Nephron (organoid): ENCODE results near the gene SINHCAF.
A peak's percentile ranks its signal among the peaks of the same experiment; 100 is the strongest.

ENCODE experiments used
- H3K27ac Mint-ChIP-seq, 3 experiments: 2 replicates each; pipeline ENCODE4 v1.8.0; 2020; ENCODE audit warnings: mixed read lengths in 3 of 3, mild to moderate bottlenecking in 2 of 3, moderate library complexity in 1 of 3
- H3K27me3 Mint-ChIP-seq: 2 replicates; pipeline ENCODE4 v1.8.0; 2021; ENCODE audit warnings: low read depth, mild to moderate bottlenecking, moderate library complexity, mixed read lengths
- H3K36me3 Mint-ChIP-seq: 2 replicates; pipeline ENCODE4 v1.8.0; 2020; ENCODE audit warnings: low read depth, mixed read lengths
- H3K4me1 Mint-ChIP-seq: 2 replicates; pipeline ENCODE4 v1.8.0; 2020; ENCODE audit warnings: mixed read lengths
- H3K4me3 Mint-ChIP-seq, 3 experiments: 2 replicates each; pipeline ENCODE4 v1.8.0; 2020; ENCODE audit warnings: mild to moderate bottlenecking in 3 of 3, mixed read lengths in 3 of 3, moderate library complexity in 2 of 3
- H3K9me3 Mint-ChIP-seq: 2 replicates; pipeline ENCODE4 v1.8.0; 2020; ENCODE audit warnings: mixed read lengths
- CTCF ChIP-seq, 3 experiments: fragments of 200-600 bp; sonication (generic); IDR thresholded peaks; one replicate each; pipeline ENCODE4 v1.5.0; 2021; ENCODE audit warnings: antibody characterized with exemption in 3 of 3; ENCODE audit not compliant: unreplicated experiment in 3 of 3

Gene SINHCAF

GRCh38 chr12:31362115-31362758 is 36.3 kb upstream of the SINHCAF start:
- Mint-ChIP-seq H3K27me3 (peaks cover 10% of the 10 kb centered on the region), H3K36me3 (no peaks in the 10 kb centered on the region), H3K9me3 (no peaks in the 10 kb centered on the region), H3K27ac (peak overlapping the region; percentile 69 to 93 (median 84)), H3K4me3 (peak overlapping the region in 2 of 3 experiments; percentile 15 to 40), H3K4me1 (peaks cover 15% of the 10 kb centered on the region)
- TF ChIP-seq CTCF (IDR thresholded peaks at IDR 0.05; ENCODE audit: unreplicated experiment in 3 of 3) = no peak

DNA sequence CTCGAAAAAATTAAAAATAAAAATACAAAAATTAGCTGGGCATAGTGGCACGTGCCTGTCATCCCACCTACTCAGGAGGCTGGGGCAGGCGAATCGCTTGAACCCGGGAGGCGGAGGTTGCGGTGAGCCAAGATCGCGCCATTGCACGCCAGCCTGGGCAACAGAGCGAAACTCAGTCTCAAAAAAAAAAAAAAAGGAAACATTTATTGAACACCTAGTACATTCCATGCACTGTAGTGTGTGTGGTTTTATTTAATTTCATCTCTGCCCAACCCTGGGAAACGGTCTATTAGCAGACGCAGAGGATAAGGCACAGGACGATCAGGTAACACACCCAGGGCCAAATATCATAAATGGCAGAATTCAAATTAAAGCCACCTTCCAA is 35.8 kb upstream of the SINHCAF start:
- H3K9me3 Mint-ChIP-seq = no peaks in the 10 kb centered on the region
- TF ChIP-seq CTCF (IDR thresholded peaks at IDR 0.05; ENCODE audit: unreplicated experiment in 3 of 3) = no peak
- H3K4me3 Mint-ChIP-seq = no peak overlapping the region
- peaks cover 15% of the 10 kb centered on the region for H3K4me1 Mint-ChIP-seq
- no peaks in the 10 kb centered on the region for H3K36me3 Mint-ChIP-seq
- H3K27ac Mint-ChIP-seq = peak overlapping the region in 2 of 3 experiments; percentile 84 to 93
- peaks cover 10% of the 10 kb centered on the region for H3K27me3 Mint-ChIP-seq

DNA sequence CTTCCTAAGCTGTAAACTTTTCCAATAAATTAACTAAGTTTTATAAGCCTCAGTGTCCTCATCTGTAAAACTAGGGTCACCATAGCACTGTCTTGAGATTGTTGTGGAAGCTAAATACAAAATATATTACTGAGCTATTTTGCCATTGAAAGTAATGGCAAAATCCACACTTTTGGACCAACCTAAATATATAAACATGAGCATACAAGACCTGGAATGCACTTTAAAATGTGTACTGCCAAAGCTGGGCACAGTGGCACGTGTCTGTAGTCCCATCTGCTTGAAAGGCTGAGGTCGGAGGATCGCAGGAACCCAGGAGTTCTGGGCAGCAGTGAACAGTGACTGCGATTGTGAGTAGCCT is 29.8 kb upstream of the SINHCAF start:
- peaks cover 9% of the 10 kb centered on the region for H3K4me1 Mint-ChIP-seq
- no peak for TF ChIP-seq CTCF (IDR thresholded peaks at IDR 0.05; ENCODE audit: unreplicated experiment in 3 of 3)
- no peaks in the 10 kb centered on the region for H3K36me3 Mint-ChIP-seq
- H3K27me3 Mint-ChIP-seq = peaks cover 2% of the 10 kb centered on the region
- H3K9me3 Mint-ChIP-seq = no peaks in the 10 kb centered on the region
- H3K27ac Mint-ChIP-seq = no peak overlapping the region
- H3K4me3 Mint-ChIP-seq = no peak overlapping the region

DNA sequence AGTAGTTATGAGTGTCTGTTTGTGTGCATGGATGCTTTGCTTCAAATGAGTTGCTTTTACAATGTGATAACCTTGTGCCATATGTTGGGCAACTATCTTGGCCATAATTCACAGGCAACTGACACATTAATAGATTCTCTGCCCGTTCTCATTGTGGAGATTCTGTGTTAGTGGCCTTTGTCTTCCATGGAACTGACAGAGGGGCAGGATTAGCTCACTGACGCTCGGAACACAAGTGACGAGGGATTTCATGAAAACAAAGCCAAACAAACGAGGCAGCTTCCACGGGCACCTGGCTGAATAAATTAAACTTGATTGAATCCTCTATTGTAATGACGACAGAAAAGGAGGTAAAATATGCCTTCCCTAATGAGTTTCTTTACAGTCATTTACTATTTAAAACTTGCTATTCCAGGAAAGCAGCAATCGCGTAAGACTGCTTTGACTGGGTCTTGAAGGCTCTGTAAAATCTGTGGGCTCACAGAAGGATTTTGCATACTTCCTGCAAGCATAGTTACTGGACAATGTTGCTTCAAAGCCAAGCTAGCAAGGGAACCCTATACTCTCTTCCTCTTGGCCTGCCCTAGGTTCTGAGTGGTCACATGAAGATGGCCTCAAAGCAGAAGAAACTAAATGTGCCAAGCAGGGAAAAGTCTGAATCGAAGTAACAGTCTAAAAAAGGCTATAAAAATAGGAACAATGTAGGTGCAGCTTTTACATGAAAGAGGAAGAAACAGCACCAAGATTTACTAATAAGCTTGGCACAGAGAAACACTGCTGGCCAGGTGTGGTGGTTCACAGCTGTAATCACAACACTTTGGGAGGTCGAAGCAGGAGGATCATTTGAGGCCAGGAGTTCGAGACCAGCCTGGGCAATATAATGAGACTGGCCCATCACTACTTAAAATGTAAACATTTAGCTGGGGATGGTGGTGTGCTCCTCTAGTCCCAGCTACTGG is 28.1 kb upstream of the SINHCAF start:
- Mint-ChIP-seq H3K4me3 (no peak overlapping the region), H3K4me1 (peaks cover 9% of the 10 kb centered on the region), H3K27ac (peak overlapping the region; percentile 20 to 72 (median 47)), H3K36me3 (no peaks in the 10 kb centered on the region), H3K9me3 (no peaks in the 10 kb centered on the region), H3K27me3 (peaks cover 4% of the 10 kb centered on the region)
- no peak for TF ChIP-seq CTCF (IDR thresholded peaks at IDR 0.05; ENCODE audit: unreplicated experiment in 3 of 3)

GRCh38 chr12:31346267-31346666 is 20.3 kb upstream of the SINHCAF start:
- Mint-ChIP-seq H3K9me3 (no peaks in the 10 kb centered on the region), H3K4me1 (peaks cover 17% of the 10 kb centered on the region), H3K27ac (peak overlapping the region; percentile 8 to 33 (median 15)), H3K4me3 (peak overlapping the region in 1 of 3 experiments; percentile 31), H3K36me3 (no peaks in the 10 kb centered on the region), H3K27me3 (peaks cover 4% of the 10 kb centered on the region)
- no peak for TF ChIP-seq CTCF (IDR thresholded peaks at IDR 0.05; ENCODE audit: unreplicated experiment in 3 of 3)
